Endodermal cell (in vitro differentiated cells): ENCODE results near the gene MLN. TPM values are rescaled to one million over a fixed set of nuclear protein-coding genes. Genes with fewer than 3 reads are reported as not detected.
A peak's percentile ranks its signal among the peaks of the same experiment; 100 is the strongest.

Experiments used
- DNase-seq: peaks from one replicate; pipeline ENCODE4 v3.0.0-alpha.2; 2017
- H3K27ac ChIP-seq: 2 replicates; pipeline ENCODE4 v1.5.1; 2013; ENCODE audit warnings: mild to moderate bottlenecking, low read depth, low read length, moderate library complexity
- H3K27me3 ChIP-seq: 2 replicates; pipeline ENCODE4 v1.6.1; 2013; ENCODE audit warnings: mild to moderate bottlenecking, low read length, moderate library complexity; ENCODE audit not compliant: insufficient read depth, control insufficient read depth, poor library complexity, severe bottlenecking
- H3K36me3 ChIP-seq: 2 replicates; pipeline ENCODE4 v1.7.0; 2013; ENCODE audit warnings: mild to moderate bottlenecking, low read length, moderate library complexity; ENCODE audit not compliant: control insufficient read depth, insufficient read depth
- H3K4me1 ChIP-seq: one replicate; pipeline ENCODE4 v1.7.0; 2013; ENCODE audit warnings: low read length; ENCODE audit not compliant: control insufficient read depth, insufficient read depth
- H3K4me3 ChIP-seq: 2 replicates; pipeline ENCODE4 v1.5.1; 2013; ENCODE audit warnings: mild to moderate bottlenecking, low read length, moderate library complexity
- H3K9ac ChIP-seq: 2 replicates; pipeline ENCODE4 v1.6.1; 2013; ENCODE audit warnings: mild to moderate bottlenecking, low read length, moderate library complexity; ENCODE audit not compliant: poor library complexity, severe bottlenecking; ENCODE audit errors: extremely low read depth
- H3K9me3 ChIP-seq: 2 replicates; pipeline ENCODE4 v1.6.1; 2013; ENCODE audit warnings: mild to moderate bottlenecking, low read length, moderate library complexity; ENCODE audit not compliant: control insufficient read depth
- H3K27ac Mint-ChIP-seq: 2 replicates; pipeline ENCODE4 v1.8.0; 2020; ENCODE audit warnings: mixed read lengths
- H3K27me3 Mint-ChIP-seq: 2 replicates; pipeline ENCODE4 v1.8.0; 2021; ENCODE audit warnings: mild to moderate bottlenecking, mixed read lengths; ENCODE audit not compliant: insufficient read depth
- H3K36me3 Mint-ChIP-seq: 2 replicates; pipeline ENCODE4 v1.8.0; 2020; ENCODE audit warnings: low read depth, mixed read lengths
- H3K4me1 Mint-ChIP-seq: 2 replicates; pipeline ENCODE4 v1.8.0; 2020; ENCODE audit warnings: mixed read lengths
- H3K4me3 Mint-ChIP-seq: 2 replicates; pipeline ENCODE4 v1.8.0; 2020; ENCODE audit warnings: mild to moderate bottlenecking, moderate library complexity, mixed read lengths
- H3K9me3 Mint-ChIP-seq: 2 replicates; pipeline ENCODE4 v1.8.0; 2020; ENCODE audit warnings: mild to moderate bottlenecking, mixed read lengths
- WGBS, 2 experiments: methylation state at CpG; one replicate each; pipeline versions ENCODE4 v1.1.5 to v1.1.7; 2013; ENCODE audit warnings: missing lambda C conversion rate in 2 of 2, mixed read lengths in 1 of 2; ENCODE audit not compliant: insufficient coverage in 1 of 2, insufficient read length in 1 of 2; 5-methylcytosine and 5-hydroxymethylcytosine counted together
- total RNA-seq, 2 donors: library from RNA; stranded (reverse); fragmentation: NEBNext Ultra II Directional in 1 of 2; extraction: Animal tissue kit (Norgen Biotek cat#: 25700) in 1 of 2; gene quantifications; 2 replicates in 1 of 2; 3 replicates in 1 of 2; pipeline ENCODE4 v1.2.1, GENCODE V29; 2021
- TF ChIP-seq, protein P1 (sequence below): fragments of 200-600 bp; sonication (generic); conservative IDR thresholded peaks from 2 replicates; pipeline ENCODE4 v1.5.0; 2021; ENCODE audit warnings: antibody characterized with exemption, mild to moderate bottlenecking

The MLN gene
- total RNA-seq, 2 donors from 2014 or later: not detected

DNA sequence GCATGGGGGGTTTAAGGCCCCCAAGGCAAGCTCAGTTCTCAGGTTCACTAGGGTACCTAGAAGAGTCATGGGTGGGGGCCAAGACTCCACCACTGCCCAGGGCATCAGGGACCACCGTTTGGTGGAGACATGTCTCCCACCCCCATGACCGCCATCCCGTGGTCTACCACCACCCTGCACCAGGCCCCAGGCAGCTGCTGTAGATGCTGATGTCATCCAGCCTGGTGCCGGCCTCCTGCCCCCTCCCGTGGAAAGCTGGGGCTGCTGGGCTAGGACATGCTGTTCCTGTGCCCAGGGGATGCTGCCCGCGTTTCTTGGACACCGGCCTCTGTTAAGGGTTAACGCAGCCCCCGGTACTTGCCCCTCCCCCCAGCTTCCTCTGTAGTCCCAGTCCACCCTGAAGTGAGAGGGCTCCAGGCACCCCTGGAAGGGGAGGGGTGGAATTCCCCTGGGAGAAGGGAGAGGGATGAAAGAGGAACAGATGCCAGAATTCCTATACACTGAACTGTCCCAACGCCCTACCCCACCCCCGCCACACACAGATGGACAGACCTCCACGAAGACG is 57.7 kb downstream of the MLN start:
- Histone ChIP-seq H3K4me1 (peaks cover 17% of the 10 kb centered on the region), H3K27me3 (no peaks in the 10 kb centered on the region), H3K27ac (peak overlapping the region; percentile 71), H3K9me3 (no peaks in the 10 kb centered on the region), H3K9ac (no peak overlapping the region), H3K4me3 (no peak overlapping the region), H3K36me3 (no peaks in the 10 kb centered on the region)
- Mint-ChIP-seq H3K27me3 (peaks cover 8% of the 10 kb centered on the region), H3K36me3 (no peaks in the 10 kb centered on the region), H3K27ac (no peak overlapping the region), H3K4me3 (no peak overlapping the region), H3K9me3 (no peaks in the 10 kb centered on the region), H3K4me1 (peaks cover 40% of the 10 kb centered on the region)
- TF ChIP-seq, protein P1, sequence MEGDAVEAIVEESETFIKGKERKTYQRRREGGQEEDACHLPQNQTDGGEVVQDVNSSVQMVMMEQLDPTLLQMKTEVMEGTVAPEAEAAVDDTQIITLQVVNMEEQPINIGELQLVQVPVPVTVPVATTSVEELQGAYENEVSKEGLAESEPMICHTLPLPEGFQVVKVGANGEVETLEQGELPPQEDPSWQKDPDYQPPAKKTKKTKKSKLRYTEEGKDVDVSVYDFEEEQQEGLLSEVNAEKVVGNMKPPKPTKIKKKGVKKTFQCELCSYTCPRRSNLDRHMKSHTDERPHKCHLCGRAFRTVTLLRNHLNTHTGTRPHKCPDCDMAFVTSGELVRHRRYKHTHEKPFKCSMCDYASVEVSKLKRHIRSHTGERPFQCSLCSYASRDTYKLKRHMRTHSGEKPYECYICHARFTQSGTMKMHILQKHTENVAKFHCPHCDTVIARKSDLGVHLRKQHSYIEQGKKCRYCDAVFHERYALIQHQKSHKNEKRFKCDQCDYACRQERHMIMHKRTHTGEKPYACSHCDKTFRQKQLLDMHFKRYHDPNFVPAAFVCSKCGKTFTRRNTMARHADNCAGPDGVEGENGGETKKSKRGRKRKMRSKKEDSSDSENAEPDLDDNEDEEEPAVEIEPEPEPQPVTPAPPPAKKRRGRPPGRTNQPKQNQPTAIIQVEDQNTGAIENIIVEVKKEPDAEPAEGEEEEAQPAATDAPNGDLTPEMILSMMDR: no peak
- WGBS, 2 experiments: 73% methylated on average over 14 of the region's 14 CpGs; no CpG with 5 or more reads in 1 of the 2 experiments
- DNase-seq: peak; percentile 74

DNA sequence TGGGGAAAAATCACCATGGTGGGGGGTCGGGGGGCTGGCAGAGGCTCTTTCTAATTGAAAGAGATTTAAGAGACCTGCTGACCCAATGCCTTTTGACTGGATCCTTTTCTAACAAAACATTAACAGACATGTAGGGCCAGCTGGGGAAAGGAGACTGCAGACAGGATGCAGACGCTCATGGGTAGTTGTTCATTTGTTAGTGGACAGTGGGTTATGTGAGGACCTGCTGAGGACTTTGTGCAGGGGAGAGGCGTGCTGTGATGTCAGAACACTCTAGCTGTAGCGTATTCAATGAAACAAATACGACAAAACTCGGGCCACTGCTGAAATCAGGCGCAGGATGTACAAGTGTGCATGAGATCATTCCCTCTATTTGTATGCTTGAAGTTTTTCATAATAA is 58.3 kb downstream of the MLN start:
- no peak overlapping the region for H3K9ac ChIP-seq
- 75 to 87% methylated on average over 6 to 7 of the region's 7 CpGs for WGBS, 2 experiments
- H3K4me3 Mint-ChIP-seq: no peak overlapping the region

DNA sequence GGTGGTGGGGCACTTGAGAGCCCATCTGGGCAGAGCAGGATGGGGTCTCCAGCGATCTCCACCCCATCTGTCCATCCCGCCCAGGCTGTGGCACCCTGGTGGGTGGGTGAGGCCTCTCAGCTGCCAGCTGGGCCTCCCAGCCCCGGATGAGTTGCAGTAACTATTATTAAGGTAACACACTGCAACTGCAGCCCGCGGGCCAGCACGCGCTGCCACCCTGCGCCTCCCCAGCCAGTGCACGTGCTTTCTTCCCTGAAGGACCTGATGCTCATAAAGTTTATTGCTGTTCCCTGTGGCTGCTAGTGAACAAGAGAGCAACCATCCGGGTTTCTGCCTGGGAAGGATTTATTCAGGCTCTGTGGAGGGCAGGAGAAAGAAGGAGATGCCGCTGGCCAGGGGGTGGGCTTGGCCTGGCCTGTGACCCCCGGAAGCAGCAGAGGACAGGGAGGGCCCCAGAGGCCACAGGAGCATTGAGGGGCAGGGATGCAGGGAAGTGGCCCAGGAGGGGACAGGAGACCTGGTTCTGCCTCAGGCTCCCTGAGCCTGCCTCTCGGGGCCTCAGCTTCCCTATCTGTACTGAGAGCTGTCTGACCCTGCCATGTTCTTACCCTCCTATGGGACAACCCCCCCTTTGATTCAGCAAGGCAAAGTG is 58.8 kb downstream of the MLN start:
- Histone ChIP-seq H3K4me3 (no peak overlapping the region), H3K27me3 (no peaks in the 10 kb centered on the region), H3K4me1 (peaks cover 22% of the 10 kb centered on the region), H3K36me3 (no peaks in the 10 kb centered on the region), H3K27ac (peak overlapping the region; percentile 71), H3K9ac (no peak overlapping the region), H3K9me3 (no peaks in the 10 kb centered on the region)
- H3K4me3 Mint-ChIP-seq: no peak overlapping the region
- TF ChIP-seq, protein P1: no peak
- H3K9me3 Mint-ChIP-seq: no peaks in the 10 kb centered on the region
- H3K36me3 Mint-ChIP-seq: no peaks in the 10 kb centered on the region
- 72 to 81% methylated on average over 10 to 13 of the region's 13 CpGs for WGBS, 2 experiments
- peaks cover 33% of the 10 kb centered on the region for H3K4me1 Mint-ChIP-seq
- no peak overlapping the region for H3K27ac Mint-ChIP-seq
- no peak for DNase-seq
- peaks cover 8% of the 10 kb centered on the region for H3K27me3 Mint-ChIP-seq

More for the DNA sequence above, 58.3 kb downstream of the MLN start:
- DNase-seq: no peak
- Mint-ChIP-seq H3K27me3 (peaks cover 8% of the 10 kb centered on the region), H3K4me1 (peaks cover 35% of the 10 kb centered on the region), H3K36me3 (no peaks in the 10 kb centered on the region), H3K27ac (no peak overlapping the region), H3K9me3 (no peaks in the 10 kb centered on the region)
- TF ChIP-seq, protein P1: no peak
- Histone ChIP-seq H3K4me1 (peaks cover 17% of the 10 kb centered on the region), H3K27me3 (no peaks in the 10 kb centered on the region), H3K9me3 (no peaks in the 10 kb centered on the region), H3K36me3 (no peaks in the 10 kb centered on the region), H3K27ac (peak overlapping the region; percentile 71), H3K4me3 (no peak overlapping the region)

Other genes with a start within 250 kb of the MLN start
- gene BAK1, start 223.7 kb downstream of the MLN start, total RNA-seq: 10 to 100 TPM; 39.9 to 41.2 TPM
- gene ITPR3, start 182.7 kb downstream of the MLN start, total RNA-seq: 10 to 100 TPM; 29.6 to 33.3 TPM
- 100 to 1,000 TPM; 120 to 174 TPM for gene UQCC2, start 92.3 kb downstream of the MLN start, total RNA-seq
- not detected for gene IP6K3, start 57.1 kb downstream of the MLN start, total RNA-seq
- gene LEMD2, start 14.9 kb downstream of the MLN start, total RNA-seq: 10 to 100 TPM; 62.0 to 75.8 TPM